PC-9 (cell line): ENCODE data around the gene TBC1D22A. TPM values are rescaled to one million over a fixed set of nuclear protein-coding genes. Genes with fewer than 3 reads are reported as not detected.

Experiments used
- BruUV-seq: library from RNA; stranded (reverse); fragments of 400-500 nt; replicated peaks from 2 replicates; lab custom pipeline; 2021; lab: Mats Ljungman, UMichigan
- CTCF ChIA-PET: fragments of 300-600 bp; sonication (Branson Sonifier 250); formaldehyde crosslinking; loops from one replicate; lab custom pipeline; 2022; ENCODE audit warnings: antibody characterized with exemption; lab: Charles Lee
- POLR2A ChIA-PET: fragments of 300-600 bp; sonication (Branson Sonifier 250); formaldehyde crosslinking; loops from one replicate; lab custom pipeline; 2022; ENCODE audit warnings: antibody characterized with exemption; ENCODE audit not compliant: unreplicated experiment; lab: Charles Lee
- DNase-seq, 2 experiments: peaks; one replicate each; pipeline versions ENCODE4 v3.0.0 to v3.0.0-alpha.2; 2015 to 2022; ENCODE audit warnings: mixed read lengths in 1 of 2
- H2AFZ ChIP-seq: fragments of 200-600 bp; sonication (generic); 2 replicates; pipeline ENCODE4 v1.8.1; 2017; ENCODE audit warnings: antibody characterized with exemption
- H3F3A ChIP-seq: fragments of 200-600 bp; sonication (generic); 2 replicates; pipeline ENCODE4 v1.8.1; 2017; ENCODE audit warnings: antibody characterized with exemption, mild to moderate bottlenecking, low read depth; ENCODE audit not compliant: insufficient read depth
- H3K27ac ChIP-seq: fragments of 200-600 bp; sonication (generic); 2 replicates; pipeline ENCODE4 v1.6.1; 2016; ENCODE audit warnings: mixed run types
- H3K27me3 ChIP-seq: fragments of 200-600 bp; sonication (generic); 2 replicates; pipeline ENCODE4 v1.6.1; 2016; ENCODE audit warnings: low read depth, mixed run types; ENCODE audit not compliant: insufficient read depth
- H3K36me3 ChIP-seq: fragments of 200-600 bp; sonication (generic); 2 replicates; pipeline ENCODE4 v1.6.1; 2016; ENCODE audit warnings: low read depth, mixed run types
- H3K4me1 ChIP-seq: fragments of 200-600 bp; sonication (generic); replicated peaks from 2 replicates; pipeline ENCODE4 v1.6.1; 2016; ENCODE audit warnings: mixed run types; ENCODE audit not compliant: insufficient read depth
- H3K4me2 ChIP-seq: fragments of 200-600 bp; sonication (generic); 2 replicates; pipeline ENCODE4 v1.6.1; 2017; ENCODE audit warnings: mixed run types
- H3K4me3 ChIP-seq: fragments of 200-600 bp; sonication (generic); 2 replicates; pipeline ENCODE4 v1.6.1; 2016; ENCODE audit warnings: mixed run types
- H3K79me2 ChIP-seq: fragments of 200-600 bp; sonication (generic); 2 replicates; pipeline ENCODE4 v1.6.1; 2017; ENCODE audit warnings: low read depth, mixed run types
- H3K9me2 ChIP-seq: fragments of 200-600 bp; sonication (generic); 2 replicates; pipeline ENCODE4 v1.8.1; 2017; ENCODE audit warnings: mild to moderate bottlenecking; ENCODE audit not compliant: insufficient read depth
- H3K9me3 ChIP-seq: fragments of 200-600 bp; sonication (generic); 2 replicates; pipeline ENCODE4 v1.8.1; 2016; ENCODE audit warnings: low read depth; ENCODE audit not compliant: insufficient read depth
- H4K20me1 ChIP-seq: fragments of 200-600 bp; sonication (generic); 2 replicates; pipeline ENCODE4 v1.8.1; 2017; ENCODE audit not compliant: insufficient read depth
- CTCF ChIP-seq: fragments of 200-600 bp; sonication (generic); conservative IDR thresholded peaks from 2 replicates; pipeline ENCODE4 v1.6.1; 2017; ENCODE audit warnings: mixed run types, antibody characterized with exemption, mild to moderate bottlenecking, moderate library complexity
- EZH2 ChIP-seq: fragments of 200-600 bp; sonication (generic); IDR thresholded peaks from 2 replicates; pipeline ENCODE4 v1.8.0; 2017; ENCODE audit warnings: antibody characterized with exemption, low read depth
- intact Hi-C: fragments of 100-400 bp; cut with micrococcal nuclease; formaldehyde crosslinking; loops from one replicate; pipeline ENCODE4 v1.10.0; 2022; ENCODE audit not compliant: unreplicated experiment
- total RNA-seq: library from RNA; stranded (reverse); gene quantifications from 2 replicates; pipeline ENCODE4 v1.2.3, GENCODE V29; 2021

Gene TBC1D22A
- total RNA-seq, 1 experiment from 2014 or later: 40.3 TPM

GRCh38 chr22:47094861-47095330 lies 332.4 kb downstream of the TBC1D22A start:
- no peak overlapping the region for H3K4me2 ChIP-seq
- no peak overlapping the region for H3K4me3 ChIP-seq
- CTCF ChIA-PET: no interaction called here
- no peaks in the 10 kb centered on the region for H3K79me2 ChIP-seq
- H3K9me2 ChIP-seq: no peaks in the 10 kb centered on the region
- H4K20me1 ChIP-seq: no peaks in the 10 kb centered on the region; the same call in 1 of the 2 replicates
- POLR2A ChIA-PET: no interaction called here
- no peak overlapping the region for H2AFZ ChIP-seq
- H3K36me3 ChIP-seq: no peaks in the 10 kb centered on the region
- no peaks in the 10 kb centered on the region; the same call in 1 of the 2 replicates for H3K4me1 ChIP-seq
- no peaks in the 10 kb centered on the region for H3F3A ChIP-seq
- H3K27me3 ChIP-seq: no peaks in the 10 kb centered on the region
- TF ChIP-seq CTCF: no peak
- H3K9me3 ChIP-seq: no peaks in the 10 kb centered on the region
- peak; percentile 26 to 52 for DNase-seq
- intact Hi-C loops: no loop called here
- H3K27ac ChIP-seq: no peak overlapping the region
- no TSS peak for BruUV-seq

- BruUV-seq: no TSS peak
- H3K4me3 ChIP-seq: no peak overlapping the region
- H3K27ac ChIP-seq: no peak overlapping the region
- no peaks in the 10 kb centered on the region for H3K9me2 ChIP-seq
- ChIA-PET CTCF (no interaction called here), POLR2A (no interaction called here)
- no peaks in the 10 kb centered on the region for H3K79me2 ChIP-seq
- no peak for DNase-seq
- H3K36me3 ChIP-seq: no peaks in the 10 kb centered on the region
- intact Hi-C loops: no loop called here
- TF ChIP-seq EZH2 (no peak), CTCF (no peak)
- H3K9me3 ChIP-seq: no peaks in the 10 kb centered on the region
- H4K20me1 ChIP-seq: no peaks in the 10 kb centered on the region; the same call in 1 of the 2 replicates
- no peak overlapping the region for H2AFZ ChIP-seq
- no peaks in the 10 kb centered on the region; the same call in 1 of the 2 replicates for H3K4me1 ChIP-seq
- H3K4me2 ChIP-seq: no peak overlapping the region
- H3F3A ChIP-seq: no peaks in the 10 kb centered on the region
- H3K27me3 ChIP-seq: no peaks in the 10 kb centered on the region
These were observed 333.1 kb downstream of the TBC1D22A start for GRCh38 chr22:47095395-47096122.

GRCh38 chr22:47098121-47098520 lies 335.7 kb downstream of the TBC1D22A start:
- no peak overlapping the region for H3K4me3 ChIP-seq
- no peak for TF ChIP-seq CTCF
- no peak for TF ChIP-seq EZH2
- H3F3A ChIP-seq: no peaks in the 10 kb centered on the region
- POLR2A ChIA-PET: interaction anchor here (0.6 kb wide), 1 partner anchor 36 kb away, joined by 4 read pairs; no protein-coding TSS in a partner anchor
- H3K79me2 ChIP-seq: no peaks in the 10 kb centered on the region
- no peak overlapping the region for H3K4me2 ChIP-seq
- DNase-seq: no peak
- no peaks in the 10 kb centered on the region for H3K36me3 ChIP-seq
- no peaks in the 10 kb centered on the region for H3K9me2 ChIP-seq
- no peak overlapping the region for H2AFZ ChIP-seq
- intact Hi-C loops: no loop called here
- no peaks in the 10 kb centered on the region for H3K9me3 ChIP-seq
- H3K4me1 ChIP-seq: 0 out of 2 replicates have a peak, but pooled peaks cover 9% of the 10 kb centered on the region
- BruUV-seq: no TSS peak
- H4K20me1 ChIP-seq: peaks cover 5% of the 10 kb centered on the region; the same call in 1 of the 2 replicates
- H3K27me3 ChIP-seq: no peaks in the 10 kb centered on the region
- no peak overlapping the region for H3K27ac ChIP-seq
- CTCF ChIA-PET: no interaction called here
